K562 (cell line): ENCODE results near the gene SLC26A5. TPM values are rescaled to one million over a fixed set of nuclear protein-coding genes. Genes with fewer than 3 reads are reported as not detected.

Source experiments
- ARNT ChIP-seq, 2 experiments: fragments of 450-650 bp; IDR thresholded peaks; 2 replicates each; pipeline ENCODE4 v1.6.1; 2016; ENCODE audit warnings: mild to moderate bottlenecking in 1 of 2
- BACH1 ChIP-seq: fragments of 200-800 bp; sonication (Bioruptor generic); IDR thresholded peaks from 2 replicates; pipeline ENCODE4 v1.6.1; 2016; ENCODE audit warnings: missing genetic modification characterization, missing compliant biosample characterization
- CC2D1A ChIP-seq: fragments of 450-650 bp; IDR thresholded peaks from 2 replicates; pipeline ENCODE4 v1.6.1; 2017; ENCODE audit warnings: mild to moderate bottlenecking
- CEBPG ChIP-seq, 3 experiments: fragments of 200-800 bp in 1 of 3; sonication (Bioruptor generic) in 1 of 3; sonication (generic) in 1 of 3; formaldehyde crosslinking in 1 of 3; IDR thresholded peaks in 2 of 3; conservative IDR thresholded peaks in 1 of 3; 2 replicates each; pipeline versions ENCODE4 v1.6.1 to v1.8.0; 2016 to 2022; ENCODE audit warnings: missing compliant biosample characterization in 2 of 3, missing genetic modification characterization in 2 of 3, mild to moderate bottlenecking in 1 of 3, missing genetic modification reagents in 1 of 3
- DIDO1 ChIP-seq: fragments of 450-650 bp; IDR thresholded peaks from 2 replicates; pipeline ENCODE4 v1.6.1; 2016; ENCODE audit warnings: low read depth, missing biosample characterization, missing genetic modification characterization
- EZH2 ChIP-seq: IDR thresholded peaks from 2 replicates; pipeline ENCODE4 v1.6.1; 2012; ENCODE audit warnings: low read depth, mild to moderate bottlenecking, inconsistent platforms, low read length, borderline replicate concordance
- HNRNPUL1 ChIP-seq: fragments of 200-400 bp; formaldehyde crosslinking; IDR thresholded peaks from 2 replicates; pipeline ENCODE4 v1.6.1; 2017; ENCODE audit warnings: low read length
- KAT8 ChIP-seq: fragments of 450-650 bp; IDR thresholded peaks from 2 replicates; pipeline ENCODE4 v1.6.1; 2016; ENCODE audit warnings: low read depth, mild to moderate bottlenecking
- NFATC3 ChIP-seq: fragments of 450-650 bp; IDR thresholded peaks from 2 replicates; pipeline ENCODE4 v1.6.1; 2017; ENCODE audit warnings: mild to moderate bottlenecking
- NFRKB ChIP-seq: fragments of 450-650 bp; IDR thresholded peaks from 2 replicates; pipeline ENCODE4 v1.6.1; 2016; ENCODE audit warnings: low read depth
- PHTF2 ChIP-seq: fragments of 250-450 bp; sonication (Bioruptor Pico); IDR thresholded peaks from 2 replicates; pipeline ENCODE4 v1.5.0; 2021; ENCODE audit warnings: mild to moderate bottlenecking
- POLR2AphosphoS2 ChIP-seq: IDR thresholded peaks from 2 replicates; pipeline ENCODE4 v1.6.1; 2012; ENCODE audit warnings: low read length, improper control_type of control experiment
- POLR2G ChIP-seq: fragments of 200-400 bp; formaldehyde crosslinking; IDR thresholded peaks from 2 replicates; pipeline ENCODE4 v1.6.1; 2017; ENCODE audit warnings: low read depth, mild to moderate bottlenecking, antibody characterized with exemption, low read length, moderate library complexity
- POLR2H ChIP-seq: IDR thresholded peaks from 2 replicates; pipeline ENCODE4 v1.6.1; 2016; ENCODE audit warnings: missing genetic modification characterization, low read depth, mild to moderate bottlenecking, control low read depth, missing compliant biosample characterization, moderate library complexity
- SAFB2 ChIP-seq: fragments of 200-400 bp; formaldehyde crosslinking; IDR thresholded peaks from 2 replicates; pipeline ENCODE4 v1.6.1; 2018; ENCODE audit warnings: borderline replicate concordance, low read length, low read depth, moderate library complexity; ENCODE audit not compliant: severe bottlenecking
- SIX5 ChIP-seq, 2 experiments: IDR thresholded peaks; 2 replicates each; pipeline ENCODE4 v1.6.1; 2011; ENCODE audit warnings: low read length in 2 of 2, borderline replicate concordance in 1 of 2, low read depth in 1 of 2, mild to moderate bottlenecking in 1 of 2, moderate library complexity in 1 of 2; ENCODE audit not compliant: insufficient read depth in 1 of 2
- SMAD1 ChIP-seq: fragments of 150-350 bp; IDR thresholded peaks from 2 replicates; pipeline ENCODE4 v1.6.1; 2014; ENCODE audit warnings: low read length, low read depth; ENCODE audit not compliant: partially characterized antibody
- STAG1 ChIP-seq: sonication (generic); formaldehyde crosslinking; IDR thresholded peaks from 2 replicates; pipeline ENCODE4 v1.5.0; 2020; ENCODE audit warnings: missing genetic modification reagents, borderline replicate concordance
- ZNF140 ChIP-seq: fragments of 250-450 bp; sonication (Bioruptor Pico); IDR thresholded peaks from 2 replicates; pipeline ENCODE4 v1.8.0; 2021; ENCODE audit warnings: moderate library complexity, mild to moderate bottlenecking, inconsistent platforms
- ZNF143 ChIP-seq: sonication (generic); formaldehyde crosslinking; IDR thresholded peaks from 2 replicates; pipeline ENCODE4 v1.9.0; 2022; ENCODE audit warnings: mild to moderate bottlenecking, missing genetic modification reagents
- polyA plus RNA-seq, 8 experiments: library from polyadenylated mRNA; depleted of rRNA in 4 of 8; stranded (reverse) in 5 of 8; unstranded in 3 of 8; fragments of >200 nt; fragmentation: Nextera tagmentation in 2 of 8; fragmentation: Illumina TruSeq in 1 of 8; extraction: Ambion mirVana in 2 of 8; extraction: Trizol in 1 of 8; gene quantifications; 2 replicates each; pipeline versions ENCODE4 v1.2.1 to v1.2.3, GENCODE V29; 2011 to 2014; ENCODE audit warnings: inconsistent platforms in 1 of 8, missing spikeins in 1 of 8
- total RNA-seq, 7 experiments: library from RNA; depleted of rRNA in 6 of 7; stranded (reverse); fragments of >200 nt in 6 of 7; fragmentation: Illumina TruSeq in 2 of 7; extraction: Trizol in 2 of 7; gene quantifications; 2 replicates each; pipeline versions ENCODE4 v1.2.1 to v1.2.3, GENCODE V29; 2011 to 2021; ENCODE audit warnings: low replicate concordance in 1 of 7
- TF ChIP-seq, protein P1 (sequence below): fragments of 250-450 bp; sonication (Bioruptor Pico); IDR thresholded peaks from 2 replicates; pipeline ENCODE4 v1.4.0; 2020
- TF ChIP-seq, protein P2 (sequence below): fragments of 450-650 bp; formaldehyde crosslinking; IDR thresholded peaks from 2 replicates; pipeline ENCODE4 v1.4.0; 2020; ENCODE audit warnings: mild to moderate bottlenecking, moderate library complexity
- TF ChIP-seq, protein P3 (sequence below): fragments of 450-650 bp; formaldehyde crosslinking; IDR thresholded peaks from 2 replicates; pipeline ENCODE4 v1.4.0; 2020; ENCODE audit warnings: mild to moderate bottlenecking, mixed read lengths

The SLC26A5 gene
- total and polyA plus RNA-seq, 9 of the 15 experiments (the other 6 are each of a cell fraction or from before 2014, with no cell fraction given) = not detected

DNA sequence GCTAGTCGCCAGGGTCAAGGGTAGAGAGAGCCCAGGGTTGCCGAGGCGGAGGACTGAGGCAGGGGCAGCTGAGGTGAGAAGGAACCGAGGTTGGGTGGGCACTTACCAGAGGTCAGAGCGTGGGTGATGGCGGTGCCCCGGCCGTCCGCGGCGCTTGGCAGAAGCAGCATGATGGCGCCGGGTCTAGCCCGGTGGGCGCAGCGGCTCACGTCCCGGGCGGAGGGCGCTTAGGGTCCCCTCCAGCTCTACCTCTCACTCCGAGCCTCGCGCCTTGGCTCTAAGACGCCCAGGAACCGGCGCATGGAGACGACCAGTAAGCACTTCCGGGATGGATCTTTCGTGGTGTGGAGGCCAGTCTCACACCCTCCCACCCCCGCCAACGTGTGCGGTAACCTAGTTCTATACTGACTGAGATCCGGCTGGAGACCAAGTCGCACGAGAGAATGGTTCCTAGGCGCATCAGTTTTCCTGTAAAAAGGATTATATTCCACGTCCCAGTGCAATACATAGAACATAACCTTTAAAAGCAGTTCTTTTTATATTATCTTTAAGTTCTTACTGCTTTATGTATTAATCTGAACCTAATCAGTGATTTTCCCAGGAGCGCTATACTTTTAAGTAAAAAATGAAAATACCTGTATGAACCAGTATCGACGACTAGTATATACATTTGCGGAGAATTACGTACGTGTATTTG is 101.4 kb downstream of the SLC26A5 start, which contains the start of gene DNAJC2 (continued):
- TF ChIP-seq ARNT (IDR thresholded peaks at IDR 0.05) (peak; percentile 50 to 77; a peak in 2 of 4 replicates), PHTF2 (CRISPR knock-in tag) (no peak), NFRKB (peak; percentile 91), CEBPG (CRISPR knock-in tag; IDR thresholded peaks at IDR 0.05) (no peak), CEBPG (tag; conservative IDR thresholded peaks at IDR 0.05 in 1 of 2, IDR thresholded peaks at IDR 0.05 in 1 of 2) (peak in 1 of 2 experiments; percentile 44; a peak in 2 of 4 replicates), SIX5 (IDR thresholded peaks at IDR 0.05; ENCODE audit: borderline replicate concordance in 1 of 2, insufficient read depth in 1 of 2, low read depth in 1 of 2, low read length in 2 of 2) (peak; percentile 40 to 52; a peak in 2 of 4 replicates), ZNF143 (CRISPR knock-in tag) (no peak), POLR2G (peak; percentile 96), ZNF140 (CRISPR knock-in tag) (no peak), POLR2H (tag) (peak; percentile 68), NFATC3 (no peak; the same call in 1 of the 2 replicates), SMAD1 (peak; percentile 20), SAFB2 (no peak), EZH2 (no peak), KAT8 (no peak), BACH1 (tag) (peak; percentile 74; the same call in 1 of the 2 replicates), CC2D1A (no peak), HNRNPUL1 (no peak), POLR2AphosphoS2 (no peak), DIDO1 (tag) (peak; percentile 88), STAG1 (CRISPR knock-in tag) (no peak)
- TF ChIP-seq, protein P1, sequence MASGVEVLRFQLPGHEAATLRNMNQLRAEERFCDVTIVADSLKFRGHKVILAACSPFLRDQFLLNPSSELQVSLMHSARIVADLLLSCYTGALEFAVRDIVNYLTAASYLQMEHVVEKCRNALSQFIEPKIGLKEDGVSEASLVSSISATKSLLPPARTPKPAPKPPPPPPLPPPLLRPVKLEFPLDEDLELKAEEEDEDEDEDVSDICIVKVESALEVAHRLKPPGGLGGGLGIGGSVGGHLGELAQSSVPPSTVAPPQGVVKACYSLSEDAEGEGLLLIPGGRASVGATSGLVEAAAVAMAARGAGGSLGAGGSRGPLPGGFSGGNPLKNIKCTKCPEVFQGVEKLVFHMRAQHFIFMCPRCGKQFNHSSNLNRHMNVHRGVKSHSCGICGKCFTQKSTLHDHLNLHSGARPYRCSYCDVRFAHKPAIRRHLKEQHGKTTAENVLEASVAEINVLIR = peak; percentile 62
- TF ChIP-seq, protein P2, sequence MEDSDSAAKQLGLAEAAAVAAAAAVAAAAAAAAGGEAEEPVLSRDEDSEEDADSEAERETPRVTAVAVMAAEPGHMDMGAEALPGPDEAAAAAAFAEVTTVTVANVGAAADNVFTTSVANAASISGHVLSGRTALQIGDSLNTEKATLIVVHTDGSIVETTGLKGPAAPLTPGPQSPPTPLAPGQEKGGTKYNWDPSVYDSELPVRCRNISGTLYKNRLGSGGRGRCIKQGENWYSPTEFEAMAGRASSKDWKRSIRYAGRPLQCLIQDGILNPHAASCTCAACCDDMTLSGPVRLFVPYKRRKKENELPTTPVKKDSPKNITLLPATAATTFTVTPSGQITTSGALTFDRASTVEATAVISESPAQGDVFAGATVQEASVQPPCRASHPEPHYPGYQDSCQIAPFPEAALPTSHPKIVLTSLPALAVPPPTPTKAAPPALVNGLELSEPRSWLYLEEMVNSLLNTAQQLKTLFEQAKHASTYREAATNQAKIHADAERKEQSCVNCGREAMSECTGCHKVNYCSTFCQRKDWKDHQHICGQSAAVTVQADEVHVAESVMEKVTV (CRISPR knock-in tag) = no peak
- TF ChIP-seq, protein P3, sequence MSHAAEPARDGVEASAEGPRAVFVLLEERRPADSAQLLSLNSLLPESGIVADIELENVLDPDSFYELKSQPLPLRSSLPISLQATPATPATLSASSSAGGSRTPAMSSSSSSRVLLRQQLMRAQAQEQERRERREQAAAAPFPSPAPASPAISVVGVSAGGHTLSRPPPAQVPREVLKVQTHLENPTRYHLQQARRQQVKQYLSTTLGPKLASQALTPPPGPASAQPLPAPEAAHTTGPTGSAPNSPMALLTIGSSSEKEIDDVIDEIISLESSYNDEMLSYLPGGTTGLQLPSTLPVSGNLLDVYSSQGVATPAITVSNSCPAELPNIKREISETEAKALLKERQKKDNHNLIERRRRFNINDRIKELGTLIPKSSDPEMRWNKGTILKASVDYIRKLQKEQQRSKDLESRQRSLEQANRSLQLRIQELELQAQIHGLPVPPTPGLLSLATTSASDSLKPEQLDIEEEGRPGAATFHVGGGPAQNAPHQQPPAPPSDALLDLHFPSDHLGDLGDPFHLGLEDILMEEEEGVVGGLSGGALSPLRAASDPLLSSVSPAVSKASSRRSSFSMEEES (CRISPR knock-in tag) = no peak
